ENCODE results near the gene APIP.

Gene APIP

GRCh38 chr11:34916015-34916842, at the start of gene APIP, which contains the start of gene PDHX:
Gene APIP (minus strand): TSS chr11:34916379. CDS start chr11:34916284, 95 bp downstream.
Gene PDHX (plus strand): TSS chr11:34916618. CDS start chr11:34916656, 38 bp downstream.
- DNase-seq (ENCODE audit: low read depth): peak; percentile 96
- H3K4me3 ChIP-seq (ENCODE audit: low read depth, low read length): peak within 1 kb of the TSS; percentile 93

- DNase-seq (ENCODE audit: low read depth): no peak
- no peak overlapping the region for H3K4me3 ChIP-seq (ENCODE audit: low read depth, low read length)
These were observed 48.6 kb upstream of the APIP start for GRCh38 chr11:34964610-34965331.

GRCh38 chr11:34963351-34963750, 47.2 kb upstream of the APIP start:
- no peak for DNase-seq (ENCODE audit: low read depth)
- H3K4me3 ChIP-seq (ENCODE audit: low read depth, low read length): no peak overlapping the region

GRCh38 chr11:34962034-34962433, 45.9 kb upstream of the APIP start:
- no peak for DNase-seq (ENCODE audit: low read depth)
- no peak overlapping the region for H3K4me3 ChIP-seq (ENCODE audit: low read depth, low read length)

GRCh38 chr11:34960277-34960676, 44.1 kb upstream of the APIP start:
- no peak overlapping the region for H3K4me3 ChIP-seq (ENCODE audit: low read depth, low read length)
- DNase-seq (ENCODE audit: low read depth): no peak

- H3K4me3 ChIP-seq (ENCODE audit: low read depth, low read length): no peak overlapping the region
- DNase-seq (ENCODE audit: low read depth): no peak
These were observed 43.6 kb upstream of the APIP start for GRCh38 chr11:34959770-34960169.

GRCh38 chr11:34957606-34958005, 41.4 kb upstream of the APIP start:
- no peak for DNase-seq (ENCODE audit: low read depth)
- no peak overlapping the region for H3K4me3 ChIP-seq (ENCODE audit: low read depth, low read length)

- H3K4me3 ChIP-seq (ENCODE audit: low read depth, low read length): no peak overlapping the region
- no peak for DNase-seq (ENCODE audit: low read depth)
These were observed 41.0 kb upstream of the APIP start for GRCh38 chr11:34957206-34957605.

- no peak for DNase-seq (ENCODE audit: low read depth)
These were observed 37.8 kb upstream of the APIP start for GRCh38 chr11:34953955-34954354.

GRCh38 chr11:34948696-34949095, 32.5 kb upstream of the APIP start:
- no peak overlapping the region for H3K4me3 ChIP-seq (ENCODE audit: low read depth, low read length)
- DNase-seq (ENCODE audit: low read depth): no peak

More at GRCh38 chr11:34953955-34954354, 37.8 kb upstream of the APIP start:
- no peak overlapping the region for H3K4me3 ChIP-seq (ENCODE audit: low read depth, low read length)

GRCh38 chr11:34944692-34945091, 28.5 kb upstream of the APIP start:
- H3K4me3 ChIP-seq (ENCODE audit: low read depth, low read length): no peak overlapping the region
- DNase-seq (ENCODE audit: low read depth): no peak

GRCh38 chr11:34941688-34942087, 25.5 kb upstream of the APIP start:
- no peak for DNase-seq (ENCODE audit: low read depth)
- H3K4me3 ChIP-seq (ENCODE audit: low read depth, low read length): no peak overlapping the region

GRCh38 chr11:34940026-34940677, 24.0 kb upstream of the APIP start:
- no peak for DNase-seq (ENCODE audit: low read depth)
- no peak overlapping the region for H3K4me3 ChIP-seq (ENCODE audit: low read depth, low read length)

GRCh38 chr11:34938611-34939010, 22.4 kb upstream of the APIP start:
- no peak overlapping the region for H3K4me3 ChIP-seq (ENCODE audit: low read depth, low read length)
- DNase-seq (ENCODE audit: low read depth): no peak

GRCh38 chr11:34936945-34937629, 20.9 kb upstream of the APIP start:
- H3K4me3 ChIP-seq (ENCODE audit: low read depth, low read length): no peak overlapping the region
- no peak for DNase-seq (ENCODE audit: low read depth)

- no peak for DNase-seq (ENCODE audit: low read depth)
- no peak overlapping the region for H3K4me3 ChIP-seq (ENCODE audit: low read depth, low read length)
These were observed 13.9 kb upstream of the APIP start for GRCh38 chr11:34929794-34930763.

- no peak for DNase-seq (ENCODE audit: low read depth)
- no peak overlapping the region for H3K4me3 ChIP-seq (ENCODE audit: low read depth, low read length)
These were observed 12.9 kb upstream of the APIP start for GRCh38 chr11:34928960-34929680.

Measured in skeletal muscle cell (primary cell).